IPS-15b (cell line): ENCODE data around the gene TRABD2B.

Experiments used
- H3K27me3 ChIP-seq: one replicate; pipeline ENCODE4 v1.6.1; 2013; ENCODE audit warnings: low read length; ENCODE audit not compliant: control insufficient read depth, insufficient read depth
- H3K36me3 ChIP-seq: one replicate; pipeline ENCODE4 v1.6.1; 2013; ENCODE audit warnings: low read length; ENCODE audit not compliant: control insufficient read depth, insufficient read depth
- H3K4me1 ChIP-seq: one replicate; pipeline ENCODE4 v1.6.1; 2013; ENCODE audit warnings: mild to moderate bottlenecking, low read length; ENCODE audit not compliant: control insufficient read depth, insufficient read depth
- H3K4me3 ChIP-seq: one replicate; pipeline ENCODE4 v1.5.1; 2013; ENCODE audit warnings: low read depth, low read length
- H3K9ac ChIP-seq: one replicate; pipeline ENCODE4 v1.6.1; 2013; ENCODE audit warnings: low read depth, mild to moderate bottlenecking, low read length
- H3K9me3 ChIP-seq: one replicate; pipeline ENCODE4 v1.6.1; 2013; ENCODE audit warnings: mild to moderate bottlenecking, low read length; ENCODE audit not compliant: control insufficient read depth, insufficient read depth

TRABD2B gene

DNA sequence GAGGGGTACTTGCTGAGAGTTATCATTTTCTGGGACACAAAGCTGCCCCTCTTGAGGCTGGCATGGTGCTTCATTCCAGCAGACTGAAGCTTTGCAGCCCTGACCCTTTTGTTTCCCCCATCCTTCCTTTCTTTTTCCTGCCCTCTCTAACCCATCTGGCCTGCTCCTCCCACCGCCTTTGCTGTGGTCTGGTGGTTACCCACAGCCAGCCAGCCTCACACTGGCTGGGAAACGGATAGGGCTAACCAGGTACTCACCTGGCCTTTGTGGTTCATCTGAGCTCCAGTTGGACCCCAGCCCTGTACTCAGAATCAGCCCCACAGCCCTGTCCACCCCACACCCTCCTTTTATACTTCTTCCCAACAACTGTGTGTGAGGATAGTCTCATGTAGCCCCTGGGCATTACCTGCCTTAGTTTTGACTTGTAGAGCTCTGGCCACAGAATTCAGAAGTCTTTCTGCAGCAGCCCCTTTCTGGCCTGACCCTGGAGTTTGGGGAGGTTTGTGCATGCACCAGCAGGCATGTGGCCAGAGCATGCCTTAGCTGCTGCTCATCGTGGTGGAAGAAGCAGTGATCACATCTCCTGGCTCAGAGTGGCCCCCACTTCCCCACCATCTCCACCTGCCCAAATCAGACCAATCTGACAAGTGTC lies 138.0 kb downstream of the TRABD2B start:
- H3K4me1 ChIP-seq: peaks cover 8% of the 10 kb centered on the region
- no peak overlapping the region for H3K4me3 ChIP-seq
- no peaks in the 10 kb centered on the region for H3K36me3 ChIP-seq
- no peaks in the 10 kb centered on the region for H3K27me3 ChIP-seq
- no peaks in the 10 kb centered on the region for H3K9me3 ChIP-seq
- H3K9ac ChIP-seq: no peak overlapping the region

DNA sequence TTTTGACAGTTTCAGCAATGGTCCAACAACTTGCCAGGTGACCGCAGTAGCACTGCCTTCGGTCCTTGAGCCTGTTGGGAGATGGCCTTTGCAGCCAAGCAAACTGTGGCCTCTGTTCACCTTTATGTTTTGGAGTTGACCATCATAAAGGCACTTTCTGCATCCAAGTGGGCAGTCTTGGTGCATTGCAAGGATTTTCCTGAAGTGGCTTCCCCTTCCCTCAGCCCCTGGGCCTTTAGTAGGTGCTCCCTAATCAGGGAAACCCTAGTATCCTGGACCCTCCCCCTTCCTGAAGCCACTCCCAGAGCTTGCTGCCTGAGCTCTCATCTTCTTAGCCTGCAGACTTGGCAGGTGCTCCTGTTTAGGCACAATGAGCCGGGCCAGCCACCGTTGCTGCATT lies 140.2 kb downstream of the TRABD2B start:
- no peak overlapping the region for H3K4me3 ChIP-seq
- H3K4me1 ChIP-seq: peaks cover 9% of the 10 kb centered on the region
- H3K36me3 ChIP-seq: no peaks in the 10 kb centered on the region

DNA sequence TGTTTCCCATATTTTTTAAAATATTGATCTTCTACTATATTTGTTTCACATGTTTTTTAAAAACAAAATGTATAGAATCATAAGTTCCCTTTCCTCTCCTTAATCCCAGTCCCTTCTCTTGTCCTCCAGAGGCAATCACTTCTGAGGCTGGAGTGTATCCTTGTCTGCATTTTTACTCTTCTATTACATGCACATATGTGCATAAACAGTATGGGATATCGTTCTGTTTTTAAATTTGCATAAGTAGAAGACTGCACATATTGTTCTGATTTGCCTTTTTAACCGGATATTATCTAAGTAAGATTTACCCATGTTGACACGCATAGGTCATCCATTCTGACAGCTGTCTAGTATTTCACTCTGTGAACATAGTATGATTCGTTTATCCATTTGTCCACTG lies 142.0 kb downstream of the TRABD2B start:
- no peaks in the 10 kb centered on the region for H3K27me3 ChIP-seq
- no peaks in the 10 kb centered on the region for H3K9me3 ChIP-seq
- no peak overlapping the region for H3K9ac ChIP-seq
- no peak overlapping the region for H3K4me3 ChIP-seq
- no peaks in the 10 kb centered on the region for H3K36me3 ChIP-seq
- peaks cover 9% of the 10 kb centered on the region for H3K4me1 ChIP-seq

More for the DNA sequence above, 140.2 kb downstream of the TRABD2B start:
- H3K9ac ChIP-seq: no peak overlapping the region
- no peaks in the 10 kb centered on the region for H3K27me3 ChIP-seq
- H3K9me3 ChIP-seq: no peaks in the 10 kb centered on the region

DNA sequence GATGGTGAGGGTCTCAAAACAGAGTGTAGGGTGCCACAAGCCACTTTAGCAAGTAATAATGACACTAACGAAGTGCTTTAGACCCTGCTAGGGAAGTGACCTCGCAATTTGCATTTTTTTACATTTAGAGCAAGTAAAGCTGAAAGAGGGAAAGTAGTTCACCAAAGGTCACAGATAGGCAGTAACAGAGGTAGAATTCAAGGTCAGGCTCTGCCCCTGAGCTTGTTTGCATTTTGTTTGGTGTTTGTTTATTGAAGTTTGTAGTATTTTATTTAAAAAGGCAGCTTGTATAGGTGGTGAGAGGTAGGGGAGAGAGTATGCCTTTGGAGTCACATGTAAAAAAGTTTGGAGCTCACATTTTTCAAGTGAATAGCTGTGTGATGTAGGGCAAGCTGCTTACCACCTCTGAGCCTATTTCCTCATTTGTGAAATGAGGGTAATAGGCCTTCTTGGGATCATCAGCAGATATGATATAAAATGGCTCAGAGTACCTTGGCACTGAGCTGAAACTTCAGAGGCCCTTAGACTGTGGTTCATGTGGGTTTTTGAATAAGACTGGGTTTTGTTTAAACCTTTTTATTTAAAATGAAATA lies 142.5 kb downstream of the TRABD2B start:
- Histone ChIP-seq H3K4me3 (no peak overlapping the region), H3K9me3 (no peaks in the 10 kb centered on the region), H3K9ac (no peak overlapping the region), H3K36me3 (no peaks in the 10 kb centered on the region), H3K27me3 (no peaks in the 10 kb centered on the region), H3K4me1 (peaks cover 9% of the 10 kb centered on the region)

DNA sequence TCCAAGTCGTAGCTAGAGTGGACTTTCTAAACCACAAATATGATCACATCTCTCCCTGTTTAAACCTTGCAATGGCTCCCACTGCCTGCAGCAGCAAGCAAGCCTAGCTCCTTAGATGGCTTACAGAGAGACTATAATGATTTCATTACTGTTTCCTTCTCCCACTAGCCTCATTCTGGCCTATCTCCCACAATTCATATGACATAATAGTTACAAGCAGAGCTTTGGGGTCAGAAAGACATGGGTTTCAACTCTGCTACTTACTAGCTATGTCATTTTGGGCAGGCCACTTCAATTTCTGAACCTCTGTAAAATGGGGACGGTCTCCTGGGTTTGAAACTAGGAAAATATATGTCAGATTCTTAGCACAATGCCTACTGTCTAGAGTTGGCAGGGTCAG lies 143.3 kb downstream of the TRABD2B start:
- no peaks in the 10 kb centered on the region for H3K27me3 ChIP-seq
- H3K9ac ChIP-seq: no peak overlapping the region
- no peak overlapping the region for H3K4me3 ChIP-seq
- peaks cover 9% of the 10 kb centered on the region for H3K4me1 ChIP-seq
- no peaks in the 10 kb centered on the region for H3K36me3 ChIP-seq
- no peaks in the 10 kb centered on the region for H3K9me3 ChIP-seq

DNA sequence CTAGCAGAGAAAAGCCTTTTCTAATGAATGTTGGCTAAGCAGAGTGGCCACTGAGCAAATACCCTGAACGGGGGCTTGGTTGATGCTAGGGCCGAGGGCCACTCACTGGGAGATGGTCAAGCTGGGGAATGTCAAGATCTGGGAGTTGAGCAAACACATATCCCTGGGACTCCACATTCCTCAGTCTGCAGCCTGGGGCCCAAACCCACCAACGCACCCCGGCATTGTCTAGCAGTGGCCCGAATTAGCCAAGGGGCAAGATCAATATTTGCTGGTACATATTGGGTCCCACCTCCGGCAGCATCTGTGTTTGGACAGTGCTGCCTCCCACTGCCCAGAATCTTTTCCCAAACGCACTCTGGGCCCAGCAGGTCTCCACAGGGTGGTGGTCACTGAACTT lies 144.1 kb downstream of the TRABD2B start:
- H3K4me3 ChIP-seq: no peak overlapping the region
- H3K4me1 ChIP-seq: peaks cover 9% of the 10 kb centered on the region
- no peak overlapping the region for H3K9ac ChIP-seq
- no peaks in the 10 kb centered on the region for H3K36me3 ChIP-seq
- H3K9me3 ChIP-seq: no peaks in the 10 kb centered on the region
- H3K27me3 ChIP-seq: no peaks in the 10 kb centered on the region

DNA sequence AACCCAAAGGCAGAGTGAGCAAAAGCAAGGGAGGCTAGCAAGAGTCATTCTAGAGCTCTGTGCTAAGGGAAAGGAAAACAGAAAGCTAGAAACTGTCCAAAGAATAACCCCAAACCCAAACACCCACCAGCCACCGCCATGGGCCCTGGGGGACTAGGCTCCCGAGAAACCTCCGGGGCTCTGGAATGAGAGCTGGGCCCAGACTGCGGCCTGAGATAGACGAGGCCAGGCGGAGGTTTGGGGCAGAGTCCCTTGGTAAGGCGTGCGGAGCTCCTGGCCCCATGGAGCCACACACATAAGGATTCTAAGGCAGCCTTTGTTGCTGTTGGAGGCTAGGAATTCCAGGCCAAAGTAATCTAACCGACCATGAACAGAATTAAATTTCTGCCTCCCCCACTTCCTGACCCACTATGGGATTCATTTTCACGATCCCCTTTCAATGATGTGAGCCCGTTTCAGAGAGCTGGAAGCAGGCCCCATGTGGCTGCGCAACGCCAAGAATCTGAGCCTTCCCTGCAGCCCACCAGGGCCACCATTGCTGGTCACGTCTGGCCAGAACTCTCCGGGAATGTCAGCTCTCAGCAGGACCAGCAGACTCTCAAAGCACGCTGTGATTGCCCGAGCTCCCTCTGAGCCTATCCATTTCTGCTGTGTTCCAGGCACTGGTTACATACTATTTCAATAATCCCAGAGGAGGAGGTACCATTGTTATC lies 145.0 kb downstream of the TRABD2B start:
- Histone ChIP-seq H3K9ac (no peak overlapping the region), H3K4me1 (peaks cover 9% of the 10 kb centered on the region), H3K36me3 (no peaks in the 10 kb centered on the region), H3K27me3 (no peaks in the 10 kb centered on the region), H3K4me3 (no peak overlapping the region), H3K9me3 (no peaks in the 10 kb centered on the region)

DNA sequence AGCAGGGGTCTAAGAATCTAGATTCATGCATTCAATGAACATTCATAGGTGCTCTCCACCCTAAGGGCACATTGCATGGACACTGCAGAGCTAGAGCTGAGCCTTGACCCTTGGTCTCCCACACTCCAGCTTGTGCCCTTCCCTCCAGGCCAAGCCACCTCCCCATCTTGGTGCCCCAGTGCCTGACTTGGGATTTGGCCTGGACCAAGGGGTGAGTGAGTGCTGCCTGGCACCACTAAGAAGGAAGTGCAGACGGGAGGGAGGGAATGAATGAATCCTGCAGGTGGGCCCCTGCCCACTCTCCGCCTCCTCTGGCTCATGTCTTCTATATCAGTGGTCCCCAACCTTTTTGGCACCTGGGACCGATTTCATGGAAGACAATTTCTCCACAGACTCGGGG lies 146.7 kb downstream of the TRABD2B start:
- Histone ChIP-seq H3K27me3 (no peaks in the 10 kb centered on the region), H3K9ac (no peak overlapping the region), H3K4me1 (peaks cover 9% of the 10 kb centered on the region), H3K9me3 (no peaks in the 10 kb centered on the region), H3K36me3 (no peaks in the 10 kb centered on the region), H3K4me3 (no peak overlapping the region)

DNA sequence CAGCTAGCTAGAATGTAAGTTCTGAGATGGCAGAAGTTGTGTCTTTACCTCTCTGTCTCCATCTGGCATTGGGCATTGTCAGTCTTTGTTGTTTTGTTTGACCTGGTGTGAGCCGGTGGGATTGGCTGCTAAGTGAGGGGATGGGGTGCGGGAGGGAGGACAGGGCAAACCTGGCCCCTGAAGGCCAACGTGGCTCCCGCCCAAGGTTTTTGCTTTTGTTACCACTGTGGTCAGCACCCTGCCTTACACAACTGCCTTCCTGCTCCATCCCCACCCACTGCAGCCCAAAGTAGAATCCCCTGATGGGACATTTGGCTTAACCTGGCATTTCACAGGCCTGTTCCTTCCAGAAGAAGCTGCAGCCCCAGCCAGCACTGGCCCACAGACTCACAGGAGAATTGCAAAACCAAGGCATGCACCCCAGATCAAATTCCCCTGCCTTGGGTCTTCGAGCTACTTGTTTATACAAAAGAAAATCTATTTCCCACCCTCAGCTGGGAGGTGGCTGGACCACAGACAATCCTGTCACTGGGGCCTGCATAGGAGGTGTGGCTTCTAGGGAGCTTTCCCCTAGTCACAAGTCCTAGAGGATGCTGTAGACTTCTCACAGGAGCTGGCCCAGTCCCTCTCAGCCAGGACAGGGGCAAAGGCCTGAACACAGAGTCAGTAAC lies 147.5 kb downstream of the TRABD2B start:
- no peaks in the 10 kb centered on the region for H3K9me3 ChIP-seq
- H3K4me3 ChIP-seq: no peak overlapping the region
- H3K4me1 ChIP-seq: peaks cover 6% of the 10 kb centered on the region
- no peaks in the 10 kb centered on the region for H3K27me3 ChIP-seq
- no peak overlapping the region for H3K9ac ChIP-seq
- H3K36me3 ChIP-seq: no peaks in the 10 kb centered on the region

DNA sequence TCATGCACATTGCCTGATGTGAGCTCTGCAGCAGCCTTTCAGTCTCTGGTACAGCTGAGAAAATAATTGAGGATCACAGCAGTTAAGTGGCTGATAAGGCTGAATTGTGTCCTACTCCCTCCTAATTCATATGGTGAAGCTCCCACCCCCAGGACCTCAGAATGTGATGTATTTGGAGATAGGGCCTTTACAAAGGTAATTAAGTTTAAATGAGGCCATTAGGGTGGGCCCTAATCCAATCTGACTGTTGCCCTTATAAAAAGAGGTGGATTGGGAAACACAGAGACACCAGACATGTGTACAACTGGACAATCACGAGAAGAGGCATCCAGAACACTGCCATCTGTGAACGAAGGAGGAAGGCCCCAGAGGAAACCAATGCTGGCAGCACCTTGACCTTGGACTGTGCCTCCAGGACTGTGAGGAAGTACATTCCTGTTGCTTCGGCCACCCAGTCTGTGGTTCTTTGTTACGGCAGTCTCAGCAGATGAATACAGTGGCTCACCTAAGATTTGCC lies 148.1 kb downstream of the TRABD2B start:
- Histone ChIP-seq H3K9me3 (no peaks in the 10 kb centered on the region), H3K9ac (no peak overlapping the region), H3K4me1 (no peaks in the 10 kb centered on the region), H3K27me3 (no peaks in the 10 kb centered on the region), H3K4me3 (no peak overlapping the region), H3K36me3 (no peaks in the 10 kb centered on the region)

DNA sequence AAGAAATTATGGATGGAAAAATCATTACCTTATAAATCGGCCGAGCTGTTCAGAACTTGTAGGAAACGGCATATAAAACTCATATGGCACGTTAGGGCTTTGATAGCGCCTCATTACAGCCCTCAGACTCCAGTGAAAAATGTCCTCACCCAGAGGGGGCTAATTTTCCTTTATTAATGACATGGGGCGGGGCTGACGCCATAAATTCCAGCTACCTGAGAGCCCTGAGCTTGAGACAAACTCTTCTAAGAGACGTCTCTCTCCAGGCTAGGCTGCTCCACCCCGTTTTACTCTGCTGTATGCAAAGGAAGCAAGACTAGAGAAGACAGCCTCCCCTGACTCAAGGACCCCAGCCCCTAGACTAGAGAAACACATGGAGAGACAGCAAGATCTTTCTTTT lies 149.4 kb downstream of the TRABD2B start:
- H3K9me3 ChIP-seq: no peaks in the 10 kb centered on the region
- peaks cover 8% of the 10 kb centered on the region for H3K4me1 ChIP-seq
- H3K27me3 ChIP-seq: no peaks in the 10 kb centered on the region
- H3K36me3 ChIP-seq: no peaks in the 10 kb centered on the region
- no peak overlapping the region for H3K9ac ChIP-seq
- H3K4me3 ChIP-seq: no peak overlapping the region
